Measurements from ENCODE around the gene FECH. TPM values are rescaled to one million over a fixed set of nuclear protein-coding genes. Genes with fewer than 3 reads are reported as not detected.

The FECH gene
- 75.7 and 83.4 TPM in 2 replicates for total RNA-seq (2021)
- percentile 84 among the genes with signal in this experiment for Bru-seq, nascent RNA
- percentile 80 among the genes with signal in this experiment for BruChase-seq, experiment 1, labeled RNA remaining after a 2-hour chase
- percentile 83 among the genes with signal in this experiment for BruChase-seq, experiment 2, labeled RNA remaining after a 6-hour chase
- long read RNA-seq, transcript FECH-201 (11 exons, 3,853 nt), result major isoform, 106 of 168 reads
- long read RNA-seq, transcript FECH-202 (11 exons, 2,526 nt), result minor isoform, 11 of 168 reads
- long read RNA-seq, partial matches to known transcripts, result 15 of 168 reads
- long read RNA-seq, other reads (novel, unspliced or antisense), result 35 of 168 reads

GRCh38 chr18:57586251-57587049 lies at the start of gene FECH:
Gene FECH, minus strand, starts transcription at chr18:57586702. Its CDS starts 82 bp downstream, at chr18:57586620.
- H3K27me3 ChIP-seq (ENCODE audit: insufficient read depth, low read depth), result no peaks in the 10 kb centered on the region
- peak; percentile 78 to 84 for DNase-seq
- intact Hi-C loops (cut with micrococcal nuclease; ENCODE audit: unreplicated experiment), result no loop called here
- ChIA-PET POLR2A (ENCODE audit: unreplicated experiment) (no interaction called here), CTCF (interaction anchor here (0.6 kb wide), 1 partner anchor 735 kb away, joined by 3 read pairs; no protein-coding TSS in a partner anchor)
- peaks cover 18% of the 10 kb centered on the region for H3K4me1 ChIP-seq (replicated peaks; ENCODE audit: insufficient read depth)
- H3F3A ChIP-seq (ENCODE audit: insufficient read depth, low read depth), result peaks cover 24% of the 10 kb centered on the region; the same call in 1 of the 2 replicates
- H3K4me2 ChIP-seq, result peak within 1 kb of the TSS; percentile 98
- H2AFZ ChIP-seq, result peak within 1 kb of the TSS; percentile 84
- H3K27ac ChIP-seq, result peak within 1 kb of the TSS; percentile 78
- TF ChIP-seq EZH2 (IDR thresholded peaks at IDR 0.05; ENCODE audit: low read depth) (no peak), CTCF (conservative IDR thresholded peaks at IDR 0.05) (no peak)
- H3K9me3 ChIP-seq (ENCODE audit: insufficient read depth, low read depth), result no peaks in the 10 kb centered on the region
- H3K36me3 ChIP-seq (ENCODE audit: low read depth), result 0 out of 2 replicates have a peak, but pooled peaks cover 12% of the 10 kb centered on the region
- no peaks in the 10 kb centered on the region for H3K9me2 ChIP-seq (ENCODE audit: insufficient read depth)
- H4K20me1 ChIP-seq (ENCODE audit: insufficient read depth), result no peaks in the 10 kb centered on the region
- peak within 1 kb of the TSS; percentile 92 for H3K4me3 ChIP-seq
- BruUV-seq (replicated peaks), result no TSS peak
- H3K79me2 ChIP-seq (ENCODE audit: low read depth), result peaks cover 27% of the 10 kb centered on the region

GRCh38 chr18:57635003-57635822 lies 48.7 kb upstream of the FECH start:
- no peak overlapping the region for H3K4me2 ChIP-seq
- BruUV-seq (replicated peaks), result no TSS peak
- no peaks in the 10 kb centered on the region for H3K9me2 ChIP-seq (ENCODE audit: insufficient read depth)
- H3F3A ChIP-seq (ENCODE audit: insufficient read depth, low read depth), result peaks cover 21% of the 10 kb centered on the region
- H4K20me1 ChIP-seq (ENCODE audit: insufficient read depth), result 0 out of 2 replicates have a peak, but pooled peaks cover under 1% of the 10 kb centered on the region
- intact Hi-C loops (cut with micrococcal nuclease; ENCODE audit: unreplicated experiment), result loop anchor here (10.0 kb wide), 1 partner anchor 490 kb away; no protein-coding TSS in a partner anchor
- H3K4me3 ChIP-seq, result no peak overlapping the region
- no peaks in the 10 kb centered on the region for H3K9me3 ChIP-seq (ENCODE audit: insufficient read depth, low read depth)
- DNase-seq, result no peak
- no peaks in the 10 kb centered on the region for H3K27me3 ChIP-seq (ENCODE audit: insufficient read depth, low read depth)
- CTCF ChIA-PET, result no interaction called here
- no peak overlapping the region for H2AFZ ChIP-seq
- no peak for TF ChIP-seq EZH2 (IDR thresholded peaks at IDR 0.05; ENCODE audit: low read depth)
- TF ChIP-seq CTCF (conservative IDR thresholded peaks at IDR 0.05), result no peak
- H3K4me1 ChIP-seq (replicated peaks; ENCODE audit: insufficient read depth), result no peaks in the 10 kb centered on the region
- H3K36me3 ChIP-seq (ENCODE audit: low read depth), result no peaks in the 10 kb centered on the region
- POLR2A ChIA-PET (ENCODE audit: unreplicated experiment), result interaction anchor here (0.6 kb wide), 1 partner anchor 406 kb away, joined by 3 read pairs; no protein-coding TSS in a partner anchor
- H3K27ac ChIP-seq, result no peak overlapping the region
- H3K79me2 ChIP-seq (ENCODE audit: low read depth), result no peaks in the 10 kb centered on the region

- no peaks in the 10 kb centered on the region for H3K27me3 ChIP-seq (ENCODE audit: insufficient read depth, low read depth)
- H3K4me2 ChIP-seq, result 0 out of 2 replicates have a peak overlapping the region, but pooled peaks have one; percentile 82
- TF ChIP-seq CTCF (conservative IDR thresholded peaks at IDR 0.05) (no peak), EZH2 (IDR thresholded peaks at IDR 0.05; ENCODE audit: low read depth) (no peak)
- H3K4me3 ChIP-seq, result no peak overlapping the region
- ChIA-PET POLR2A (ENCODE audit: unreplicated experiment) (interaction anchor here (0.5 to 0.6 kb wide), 2 partner anchors 12 to 209 kb away, joined by 3 read pairs; no protein-coding TSS in a partner anchor), CTCF (no interaction called here)
- H3K4me1 ChIP-seq (replicated peaks; ENCODE audit: insufficient read depth), result peaks cover 10% of the 10 kb centered on the region
- H3K9me3 ChIP-seq (ENCODE audit: insufficient read depth, low read depth), result no peaks in the 10 kb centered on the region
- intact Hi-C loops (cut with micrococcal nuclease; ENCODE audit: unreplicated experiment), result loop anchor here (2.0 to 10.0 kb wide), 2 partner anchors 171 to 493 kb away; partner anchors contain the start of gene ATP8B1
- BruUV-seq (replicated peaks), result no TSS peak
- peaks cover 21% of the 10 kb centered on the region for H3F3A ChIP-seq (ENCODE audit: insufficient read depth, low read depth)
- no peak overlapping the region for H2AFZ ChIP-seq
- DNase-seq, result no peak
- no peaks in the 10 kb centered on the region for H4K20me1 ChIP-seq (ENCODE audit: insufficient read depth)
- H3K9me2 ChIP-seq (ENCODE audit: insufficient read depth), result no peaks in the 10 kb centered on the region
- no peak overlapping the region for H3K27ac ChIP-seq
- no peaks in the 10 kb centered on the region for H3K36me3 ChIP-seq (ENCODE audit: low read depth)
- H3K79me2 ChIP-seq (ENCODE audit: low read depth), result no peaks in the 10 kb centered on the region
Measured at GRCh38 chr18:57631697-57632096, 45.2 kb upstream of the FECH start.

Measured in PC-9 (cell line).